ENCODE data around the gene HPCAL1. TPM values are rescaled to one million over a fixed set of nuclear protein-coding genes. Genes with fewer than 3 reads are reported as not detected.

HPCAL1 gene
- total and polyA plus RNA-seq, 2 donors = 10.0 to 36.3 TPM

DNA sequence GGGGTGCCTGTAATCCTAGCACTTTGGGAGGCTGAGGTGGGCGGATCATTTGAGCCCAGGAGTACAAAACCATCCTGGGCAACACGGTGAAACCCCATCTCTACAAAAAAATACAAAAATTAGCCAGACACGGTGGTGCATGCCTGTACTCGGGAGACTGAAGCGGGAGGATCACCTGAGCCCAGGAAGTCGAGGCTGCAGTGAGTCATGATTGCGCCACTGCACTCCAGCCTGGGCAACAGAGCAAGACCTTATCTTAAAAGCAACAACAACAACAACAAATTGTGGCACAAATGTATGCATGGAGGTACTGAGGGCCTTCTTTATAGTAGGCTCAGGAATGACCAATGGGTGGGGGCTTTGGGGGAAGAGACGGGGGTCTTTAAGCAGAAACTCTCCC is 38.5 kb downstream of the HPCAL1 start:
- H3K27ac ChIP-seq (ENCODE audit: low read depth) = no peak overlapping the region
- WGBS = 91% methylated on average over 8 of the region's 8 CpGs
- no peaks in the 10 kb centered on the region for H3K4me1 ChIP-seq (ENCODE audit: insufficient read depth)
- DNase-seq (ENCODE audit: extremely low spot score) = no peak
- H3K36me3 ChIP-seq (ENCODE audit: insufficient read depth) = no peaks in the 10 kb centered on the region
- no peak overlapping the region for H3K4me3 ChIP-seq (ENCODE audit: low read depth, low read length)

DNA sequence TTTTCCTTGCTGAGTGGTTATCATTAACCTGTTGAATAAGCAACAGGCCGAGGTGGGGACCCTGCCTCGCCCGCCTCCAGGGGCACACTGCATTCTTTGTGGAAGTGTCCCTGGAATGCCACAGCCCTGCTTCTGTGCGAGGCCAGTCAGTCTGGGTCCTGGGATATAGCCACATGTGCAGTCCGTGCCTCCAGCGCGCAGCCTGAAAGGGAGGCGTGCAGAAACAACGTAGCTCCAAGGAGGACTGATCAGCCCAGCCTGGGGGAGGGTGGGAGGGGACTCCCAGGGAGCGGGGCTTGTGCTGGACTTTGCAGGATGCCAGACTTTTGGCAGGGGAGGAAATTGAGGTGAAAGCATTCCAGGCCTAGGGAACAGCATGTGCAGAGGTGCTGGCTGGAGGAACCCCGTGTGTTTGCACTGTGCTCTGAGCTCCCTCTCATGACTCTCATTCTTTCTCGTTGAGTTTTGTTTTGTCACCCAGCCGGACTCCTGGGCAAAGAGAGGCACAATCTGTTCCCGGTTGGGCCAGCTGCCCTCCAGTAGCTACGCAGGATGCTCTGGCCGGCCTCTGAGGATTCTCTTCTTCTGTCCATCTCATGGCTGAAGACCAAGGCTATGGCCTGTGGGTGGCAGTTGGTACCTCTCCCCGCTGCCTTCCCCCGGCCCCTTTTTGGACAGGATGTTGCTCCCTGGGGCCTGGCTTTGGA is 39.7 kb downstream of the HPCAL1 start:
- WGBS = 89% methylated on average over 18 of the region's 18 CpGs
- H3K4me1 ChIP-seq (ENCODE audit: insufficient read depth) = no peaks in the 10 kb centered on the region
- H3K36me3 ChIP-seq (ENCODE audit: insufficient read depth) = no peaks in the 10 kb centered on the region
- DNase-seq (ENCODE audit: extremely low spot score) = no peak
- H3K4me3 ChIP-seq (ENCODE audit: low read depth, low read length) = no peak overlapping the region
- no peak overlapping the region for H3K27ac ChIP-seq (ENCODE audit: low read depth)

DNA sequence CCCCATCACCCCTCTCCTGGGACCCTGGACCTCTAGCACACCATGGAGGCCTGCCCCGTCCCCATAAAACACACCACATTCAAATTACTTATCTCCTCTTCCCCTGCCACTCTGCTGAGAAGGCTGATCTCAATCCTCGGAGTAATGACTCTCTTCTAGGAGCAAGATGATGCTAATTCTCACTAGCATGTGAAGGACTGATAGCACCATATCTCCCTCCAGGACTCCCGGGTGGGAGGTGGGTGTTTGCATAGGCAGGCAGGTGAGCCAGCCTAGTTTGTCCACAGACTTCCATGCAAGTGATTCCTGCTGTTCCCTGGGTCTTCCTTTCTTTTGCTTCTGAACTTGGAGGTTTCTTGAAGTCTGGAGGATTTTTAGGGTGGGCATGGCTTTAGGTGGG is 40.5 kb downstream of the HPCAL1 start:
- Histone ChIP-seq H3K4me3 (ENCODE audit: low read depth, low read length) (no peak overlapping the region), H3K36me3 (ENCODE audit: insufficient read depth) (no peaks in the 10 kb centered on the region), H3K4me1 (ENCODE audit: insufficient read depth) (no peaks in the 10 kb centered on the region), H3K27ac (ENCODE audit: low read depth) (no peak overlapping the region)
- no peak for DNase-seq (ENCODE audit: extremely low spot score)
- 92% methylated on average over 3 of the region's 3 CpGs for WGBS

DNA sequence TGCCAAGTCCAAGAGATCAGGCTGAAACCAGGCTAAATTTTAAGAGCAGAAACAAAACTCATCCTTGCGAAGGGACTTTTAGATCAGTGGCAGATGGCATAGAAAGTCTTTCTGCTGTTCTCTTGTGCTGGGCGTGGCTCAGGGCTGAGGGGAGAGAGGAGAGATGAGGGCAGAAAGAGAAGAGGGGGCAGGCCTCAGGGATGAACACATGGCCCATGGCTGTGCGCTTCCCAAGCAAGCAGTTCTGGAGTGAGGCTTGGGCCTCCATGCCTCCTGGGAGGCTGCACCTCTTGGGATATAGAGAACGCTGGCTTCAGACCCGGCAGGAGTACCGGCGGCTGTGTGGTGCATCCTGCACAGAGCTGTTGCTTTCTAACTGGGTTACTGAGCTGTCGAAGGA is 41.0 kb downstream of the HPCAL1 start:
- H3K27ac ChIP-seq (ENCODE audit: low read depth) = no peak overlapping the region
- no peaks in the 10 kb centered on the region for H3K4me1 ChIP-seq (ENCODE audit: insufficient read depth)
- no peak overlapping the region for H3K4me3 ChIP-seq (ENCODE audit: low read depth, low read length)
- DNase-seq (ENCODE audit: extremely low spot score) = no peak
- no peaks in the 10 kb centered on the region for H3K36me3 ChIP-seq (ENCODE audit: insufficient read depth)
- WGBS = 83% methylated on average over 8 of the region's 8 CpGs

GRCh38 chr2:10344105-10345066 is 41.7 kb downstream of the HPCAL1 start:
- H3K27ac ChIP-seq (ENCODE audit: low read depth) = no peak overlapping the region
- DNase-seq (ENCODE audit: extremely low spot score) = no peak
- no peaks in the 10 kb centered on the region for H3K36me3 ChIP-seq (ENCODE audit: insufficient read depth)
- 61% methylated on average over 19 of the region's 19 CpGs for WGBS
- H3K4me1 ChIP-seq (ENCODE audit: insufficient read depth) = no peaks in the 10 kb centered on the region
- no peak overlapping the region for H3K4me3 ChIP-seq (ENCODE audit: low read depth, low read length)

GRCh38 chr2:10345126-10345525 is 42.4 kb downstream of the HPCAL1 start:
- 92% methylated on average over 3 of the region's 3 CpGs for WGBS

DNA sequence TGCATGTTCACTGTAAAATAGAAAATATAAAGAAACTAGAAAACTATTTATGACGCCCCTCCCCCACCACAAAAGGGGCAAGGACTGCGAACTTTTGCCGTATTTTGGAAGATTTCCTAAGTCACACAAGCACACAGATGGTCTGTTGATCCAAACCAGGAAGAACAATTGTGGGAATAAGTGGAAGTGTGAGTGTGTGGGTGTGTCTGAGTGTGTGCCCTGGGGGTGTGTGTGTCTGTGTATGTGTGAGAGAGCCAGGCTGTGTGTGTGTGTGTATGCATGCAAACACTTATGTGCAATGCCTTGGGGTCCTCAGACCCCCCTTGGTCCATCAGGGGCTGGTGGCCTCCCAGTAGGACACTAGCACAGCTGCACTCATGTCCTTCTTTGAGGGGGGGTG is 43.1 kb downstream of the HPCAL1 start:
- H3K27ac ChIP-seq (ENCODE audit: low read depth) = no peak overlapping the region
- H3K4me3 ChIP-seq (ENCODE audit: low read depth, low read length) = no peak overlapping the region
- 85% methylated on average over 3 of the region's 3 CpGs for WGBS
- no peaks in the 10 kb centered on the region for H3K4me1 ChIP-seq (ENCODE audit: insufficient read depth)
- no peak for DNase-seq (ENCODE audit: extremely low spot score)
- no peaks in the 10 kb centered on the region for H3K36me3 ChIP-seq (ENCODE audit: insufficient read depth)

More at GRCh38 chr2:10345126-10345525, 42.4 kb downstream of the HPCAL1 start:
- Histone ChIP-seq H3K4me1 (ENCODE audit: insufficient read depth) (no peaks in the 10 kb centered on the region), H3K4me3 (ENCODE audit: low read depth, low read length) (no peak overlapping the region), H3K36me3 (ENCODE audit: insufficient read depth) (no peaks in the 10 kb centered on the region), H3K27ac (ENCODE audit: low read depth) (no peak overlapping the region)
- DNase-seq (ENCODE audit: extremely low spot score) = no peak

DNA sequence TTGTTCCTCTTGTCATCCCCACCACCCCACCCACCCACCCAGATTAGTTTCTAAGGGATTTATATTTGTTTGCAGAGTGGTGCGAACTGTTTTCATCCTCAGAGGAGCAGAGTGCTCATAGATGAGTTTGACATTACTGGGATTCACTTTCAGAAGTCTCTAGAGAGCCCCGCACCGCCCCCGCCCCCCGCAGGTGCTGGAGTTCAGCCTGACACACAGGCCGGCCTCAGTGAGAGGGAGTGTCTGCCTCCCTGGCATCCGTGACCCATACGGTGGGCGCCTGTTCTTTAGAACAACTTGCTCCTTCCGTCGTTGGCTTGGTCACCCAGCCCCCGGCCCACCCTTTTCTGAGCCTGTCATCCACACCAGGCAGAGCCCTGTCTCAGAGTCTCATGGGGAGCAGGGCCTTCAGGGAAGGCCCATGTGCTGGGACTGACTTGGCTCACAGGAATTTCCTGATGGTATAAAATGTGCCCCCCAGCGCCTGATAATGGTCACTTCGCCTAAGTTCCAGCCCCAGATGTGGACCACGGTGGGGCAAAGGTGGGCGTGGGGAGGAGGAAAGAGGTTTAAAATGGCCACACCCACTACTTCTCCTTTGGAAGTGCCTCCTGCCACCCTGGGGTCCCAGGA is 44.3 kb downstream of the HPCAL1 start:
- WGBS = 77% methylated on average over 16 of the region's 16 CpGs
- Histone ChIP-seq H3K27ac (ENCODE audit: low read depth) (no peak overlapping the region), H3K4me3 (ENCODE audit: low read depth, low read length) (no peak overlapping the region), H3K4me1 (ENCODE audit: insufficient read depth) (no peaks in the 10 kb centered on the region), H3K36me3 (ENCODE audit: insufficient read depth) (no peaks in the 10 kb centered on the region)
- DNase-seq (ENCODE audit: extremely low spot score) = no peak

DNA sequence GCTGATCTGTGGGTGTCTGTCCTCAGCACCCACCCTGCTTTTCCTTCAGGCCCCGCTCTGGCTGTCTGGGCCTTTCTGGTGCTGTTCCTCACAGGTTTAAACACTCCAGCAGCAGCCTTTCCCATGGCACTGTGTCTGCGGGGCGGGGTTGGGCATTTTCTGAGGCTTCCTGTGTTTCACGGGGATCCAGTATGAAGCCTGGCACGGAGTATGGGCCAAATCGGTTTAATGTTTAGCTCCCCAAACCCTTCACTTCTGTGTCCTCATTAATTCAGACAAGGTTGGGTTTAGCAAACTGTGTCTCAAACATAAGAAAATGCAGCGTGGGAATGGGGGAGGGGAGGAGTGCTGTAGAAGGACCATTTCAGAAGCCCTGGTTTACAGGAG is 44.9 kb downstream of the HPCAL1 start:
- DNase-seq (ENCODE audit: extremely low spot score) = no peak
- H3K4me3 ChIP-seq (ENCODE audit: low read depth, low read length) = no peak overlapping the region
- no peak overlapping the region for H3K27ac ChIP-seq (ENCODE audit: low read depth)
- H3K36me3 ChIP-seq (ENCODE audit: insufficient read depth) = no peaks in the 10 kb centered on the region
- H3K4me1 ChIP-seq (ENCODE audit: insufficient read depth) = no peaks in the 10 kb centered on the region
- 81% methylated on average over 7 of the region's 7 CpGs for WGBS

- no peak for DNase-seq (ENCODE audit: extremely low spot score)
- Histone ChIP-seq H3K4me1 (ENCODE audit: insufficient read depth) (no peaks in the 10 kb centered on the region), H3K36me3 (ENCODE audit: insufficient read depth) (no peaks in the 10 kb centered on the region), H3K4me3 (ENCODE audit: low read depth, low read length) (no peak overlapping the region), H3K27ac (ENCODE audit: low read depth) (no peak overlapping the region)
- WGBS = 82% methylated on average over 7 of the region's 7 CpGs
Observed at GRCh38 chr2:10348891-10349290, 46.2 kb downstream of the HPCAL1 start.

DNA sequence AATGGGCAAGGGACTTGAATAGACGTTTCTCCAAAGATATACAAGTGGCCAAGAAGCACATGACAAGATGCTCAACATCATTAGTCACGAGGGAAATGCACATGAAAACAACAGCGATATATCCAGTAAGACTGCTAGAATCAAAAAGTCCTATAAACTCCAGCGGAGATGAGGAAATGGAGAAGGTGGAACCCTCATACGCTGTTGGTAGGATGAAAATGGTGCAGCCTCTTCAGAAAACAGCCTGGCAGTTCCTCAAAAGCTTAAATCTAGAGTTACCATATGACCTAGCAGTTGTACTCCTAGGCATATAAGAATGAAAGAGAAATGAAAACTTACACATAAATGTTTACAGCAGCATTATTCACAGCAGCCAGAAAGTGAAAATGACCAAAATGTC is 48.1 kb downstream of the HPCAL1 start:
- Histone ChIP-seq H3K4me3 (ENCODE audit: low read depth, low read length) (no peak overlapping the region), H3K36me3 (ENCODE audit: insufficient read depth) (no peaks in the 10 kb centered on the region), H3K27ac (ENCODE audit: low read depth) (no peak overlapping the region), H3K4me1 (ENCODE audit: insufficient read depth) (no peaks in the 10 kb centered on the region)
- no peak for DNase-seq (ENCODE audit: extremely low spot score)
- 76% methylated on average over 5 of the region's 5 CpGs for WGBS

- H3K4me1 ChIP-seq (ENCODE audit: insufficient read depth) = no peaks in the 10 kb centered on the region
- H3K36me3 ChIP-seq (ENCODE audit: insufficient read depth) = no peaks in the 10 kb centered on the region
- 90% methylated on average over 5 of the region's 5 CpGs for WGBS
- no peak for DNase-seq (ENCODE audit: extremely low spot score)
- H3K4me3 ChIP-seq (ENCODE audit: low read depth, low read length) = no peak overlapping the region
- H3K27ac ChIP-seq (ENCODE audit: low read depth) = no peak overlapping the region
Observed at GRCh38 chr2:10352361-10352760, 49.7 kb downstream of the HPCAL1 start.

DNA sequence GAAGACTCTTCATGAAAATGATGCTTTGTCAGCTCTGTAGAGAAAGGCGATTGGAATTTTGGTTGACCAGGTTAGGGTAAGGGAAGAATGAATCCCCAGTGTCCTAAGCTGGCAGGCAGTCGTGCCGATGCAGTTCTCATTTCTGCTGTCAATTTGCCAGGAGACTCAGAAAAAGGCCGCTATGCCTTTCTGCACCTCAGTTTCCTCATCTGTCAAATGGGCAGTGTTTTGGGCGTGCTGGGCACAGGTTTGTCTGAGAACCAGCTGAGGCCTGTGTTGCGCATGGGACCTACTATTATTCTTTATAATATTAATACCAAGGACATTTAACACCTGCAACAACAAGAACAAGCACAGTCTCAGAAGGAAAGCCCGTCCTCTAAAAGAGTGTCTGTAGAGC is 50.3 kb downstream of the HPCAL1 start:
- H3K4me1 ChIP-seq (ENCODE audit: insufficient read depth) = no peaks in the 10 kb centered on the region
- no peak overlapping the region for H3K4me3 ChIP-seq (ENCODE audit: low read depth, low read length)
- no peaks in the 10 kb centered on the region for H3K36me3 ChIP-seq (ENCODE audit: insufficient read depth)
- no peak overlapping the region for H3K27ac ChIP-seq (ENCODE audit: low read depth)
- WGBS = 94% methylated on average over 7 of the region's 7 CpGs
- DNase-seq (ENCODE audit: extremely low spot score) = no peak

GRCh38 chr2:10353931-10354330 is 51.2 kb downstream of the HPCAL1 start:
- no peak for DNase-seq (ENCODE audit: extremely low spot score)
- H3K36me3 ChIP-seq (ENCODE audit: insufficient read depth) = no peaks in the 10 kb centered on the region
- no peak overlapping the region for H3K27ac ChIP-seq (ENCODE audit: low read depth)

More at GRCh38 chr2:10353931-10354330, 51.2 kb downstream of the HPCAL1 start:
- 95% methylated on average over 9 of the region's 9 CpGs for WGBS
- no peak overlapping the region for H3K4me3 ChIP-seq (ENCODE audit: low read depth, low read length)
- H3K4me1 ChIP-seq (ENCODE audit: insufficient read depth) = no peaks in the 10 kb centered on the region
